Measurements from ENCODE around the gene PSD4.
A peak's percentile ranks its signal among the peaks of the same experiment; 100 is the strongest.

The PSD4 gene

GRCh38 chr2:113173542-113174375, at the start of gene PSD4:
PSD4 (plus strand) TSS chr2:113173971; CDS start chr2:113182457, 8,486 bp downstream.
- DNase-seq, result no peak

DNA sequence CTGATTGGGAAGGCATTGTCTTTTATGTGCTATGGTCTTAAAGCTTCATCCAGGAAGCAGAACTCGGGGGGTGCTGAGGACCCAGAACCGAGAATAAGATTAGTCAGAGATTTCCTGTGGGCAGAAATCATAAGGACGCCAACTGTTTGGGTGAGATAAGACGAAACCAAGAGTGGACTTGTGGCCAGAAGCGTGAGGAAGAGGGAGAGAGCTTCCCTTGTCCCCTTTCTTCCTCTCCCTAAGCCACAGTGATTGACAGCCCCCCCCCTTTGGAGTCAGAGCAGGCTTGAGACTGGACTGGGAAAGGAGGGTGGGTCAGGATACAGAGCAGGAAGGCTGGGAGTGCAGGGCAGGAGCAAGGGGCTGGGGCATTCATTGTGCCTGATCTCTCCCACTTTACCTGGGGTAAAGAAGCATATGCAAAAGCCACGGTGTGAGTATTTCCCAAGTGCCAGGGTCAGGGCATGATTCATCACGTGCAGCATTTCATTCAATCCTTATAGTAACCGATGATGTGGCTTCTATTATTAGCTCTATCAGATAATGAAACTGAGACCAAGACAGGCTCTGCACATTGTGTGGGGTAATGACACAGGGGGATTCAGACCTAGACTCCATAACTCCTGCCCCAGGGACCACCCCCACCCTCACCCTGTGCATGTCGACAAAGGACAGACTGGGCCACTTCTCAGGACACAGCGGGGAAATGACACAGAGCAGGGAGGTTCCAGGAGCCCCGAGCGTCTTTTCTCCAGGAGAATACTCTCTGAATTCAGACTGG, 49.4 kb upstream of the PSD4 start:
- no peak for DNase-seq

DNA sequence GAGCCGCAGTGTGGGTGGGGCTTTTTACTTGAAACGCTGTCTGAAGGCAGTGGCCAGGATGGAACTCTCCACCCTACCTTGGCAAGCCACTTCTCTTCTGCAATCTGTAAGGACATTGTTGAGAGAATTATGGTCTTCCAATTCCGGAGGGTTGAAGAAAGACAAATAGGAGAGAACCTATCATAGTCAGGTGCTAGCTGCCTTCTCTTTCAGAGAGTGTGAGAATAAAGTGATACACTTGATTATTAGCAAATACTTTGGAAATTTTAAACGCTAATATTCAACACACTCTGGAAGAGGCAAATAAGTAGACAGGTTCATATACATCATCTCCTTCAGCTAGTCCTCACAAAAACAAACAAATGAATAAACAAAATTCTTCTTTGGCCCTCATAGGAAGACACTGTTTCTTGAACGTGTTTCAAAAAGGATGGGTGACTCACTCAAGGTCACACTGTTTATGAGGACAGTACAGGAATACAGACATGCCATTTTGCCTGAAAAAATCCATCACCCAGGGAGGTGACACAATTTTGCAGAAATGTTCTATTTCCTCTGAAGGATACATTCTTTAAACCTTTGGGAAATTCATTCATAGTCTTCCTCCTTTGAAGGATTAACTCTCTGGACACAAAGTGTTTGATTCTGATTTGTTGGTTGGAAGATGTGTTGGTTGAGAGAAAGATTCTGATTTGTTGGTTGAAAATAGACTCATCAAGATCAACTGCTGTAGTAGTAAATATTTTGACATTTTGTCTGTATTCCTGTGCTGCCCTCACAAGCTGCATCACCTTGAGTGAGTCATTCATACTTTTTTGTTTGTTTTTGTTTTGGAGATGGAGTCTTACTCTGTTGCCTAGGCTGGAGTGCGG, 48.6 kb upstream of the PSD4 start:
- DNase-seq, result no peak

DNA sequence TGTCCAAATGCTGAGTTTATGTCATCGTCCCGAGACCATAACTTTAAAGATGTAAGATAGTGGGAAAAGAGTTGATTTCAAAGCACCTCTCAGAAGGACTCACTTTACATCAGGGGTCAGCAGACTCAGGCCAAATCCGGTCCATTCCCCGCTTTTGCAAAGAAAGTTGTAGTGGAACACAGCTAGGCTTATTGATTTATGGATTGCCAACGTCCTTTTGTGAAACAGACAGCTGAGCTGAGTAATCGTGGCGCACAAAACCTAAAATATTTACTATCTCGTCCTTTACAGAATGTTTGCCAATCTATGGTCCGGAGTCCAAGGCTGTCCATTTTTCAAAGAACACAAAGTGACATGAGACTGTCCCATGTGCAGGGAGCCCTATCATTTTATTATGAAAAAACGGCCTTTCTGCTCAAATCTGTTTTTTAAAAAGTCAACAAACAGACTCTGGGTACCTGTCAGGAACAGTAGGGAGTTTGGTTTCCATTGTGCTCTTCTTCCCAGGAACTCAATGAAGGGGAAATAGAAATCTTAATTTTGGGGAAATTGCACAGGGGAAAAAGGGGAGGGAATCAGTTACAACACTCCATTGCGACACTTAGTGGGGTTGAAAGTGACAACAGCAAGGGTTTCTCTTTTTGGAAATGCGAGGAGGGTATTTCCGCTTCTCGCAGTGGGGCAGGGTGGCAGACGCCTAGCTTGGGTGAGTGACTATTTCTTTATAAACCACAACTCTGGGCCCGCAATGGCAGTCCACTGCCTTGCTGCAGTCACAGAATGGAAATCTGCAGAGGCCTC, 46.7 kb upstream of the PSD4 start, which contains the start of gene IL1RN:
TSS of gene IL1RN (plus strand) at position 754 of the 801 bp plus-strand sequence. CDS start at position 781, 27 bp downstream.
- no peak for DNase-seq

DNA sequence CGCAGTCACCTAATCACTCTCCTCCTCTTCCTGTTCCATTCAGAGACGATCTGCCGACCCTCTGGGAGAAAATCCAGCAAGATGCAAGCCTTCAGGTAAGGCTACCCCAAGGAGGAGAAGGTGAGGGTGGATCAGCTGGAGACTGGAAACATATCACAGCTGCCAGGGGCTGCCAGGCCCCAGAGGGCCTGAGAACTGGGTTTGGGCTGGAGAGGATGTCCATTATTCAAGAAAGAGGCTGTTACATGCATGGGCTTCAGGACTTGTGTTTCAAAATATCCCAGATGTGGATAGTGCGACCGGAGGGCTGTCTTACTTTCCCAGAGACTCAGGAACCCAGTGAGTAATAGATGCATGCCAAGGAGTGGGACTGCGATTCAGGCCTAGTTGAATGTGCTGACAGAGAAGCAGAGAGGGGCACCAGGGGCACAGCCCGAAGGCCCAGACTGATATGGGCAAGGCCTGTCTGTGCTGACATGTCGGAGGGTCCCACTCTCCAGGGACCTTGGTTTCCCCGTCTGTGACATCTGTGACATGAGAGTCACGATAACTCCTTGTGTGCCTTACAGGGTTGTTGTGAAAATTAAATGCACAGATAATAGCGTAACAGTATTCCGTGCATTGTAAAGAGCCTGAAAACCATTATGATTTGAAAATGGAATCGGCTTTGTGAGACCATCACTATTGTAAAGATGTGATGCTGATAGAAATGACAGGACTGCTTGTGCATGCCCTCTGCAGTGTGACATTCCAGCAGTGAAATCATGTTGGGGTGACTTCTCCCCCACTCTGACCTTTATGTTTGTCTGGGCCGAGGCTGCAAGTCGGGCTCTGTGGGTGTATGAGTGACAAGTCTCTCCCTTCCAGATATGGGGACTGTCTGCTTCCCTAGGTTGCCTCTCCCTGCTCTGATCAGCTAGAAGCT, 45.9 kb upstream of the PSD4 start:
- DNase-seq, result no peak

DNA sequence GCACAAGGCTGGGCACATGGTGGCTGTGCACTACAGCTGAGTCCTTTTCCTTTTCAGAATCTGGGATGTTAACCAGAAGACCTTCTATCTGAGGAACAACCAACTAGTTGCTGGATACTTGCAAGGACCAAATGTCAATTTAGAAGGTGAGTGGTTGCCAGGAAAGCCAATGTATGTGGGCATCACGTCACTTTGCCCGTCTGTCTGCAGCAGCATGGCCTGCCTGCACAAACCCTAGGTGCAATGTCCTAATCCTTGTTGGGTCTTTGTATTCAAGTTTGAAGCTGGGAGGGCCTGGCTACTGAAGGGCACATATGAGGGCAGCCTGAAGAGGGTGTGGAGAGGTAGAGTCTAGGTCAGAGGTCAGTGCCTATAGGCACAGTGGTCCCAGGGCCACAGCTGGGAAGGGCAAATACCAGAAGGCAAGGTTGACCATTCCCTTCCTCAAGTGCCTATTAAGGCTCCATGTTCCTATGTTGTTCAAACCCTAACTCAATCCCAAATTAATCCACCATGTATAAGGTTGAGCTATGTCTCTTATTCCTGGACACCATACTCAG, 44.2 kb upstream of the PSD4 start:
- no peak for DNase-seq

GRCh38 chr2:113131352-113132185, 42.2 kb upstream of the PSD4 start:
- no peak for DNase-seq

GRCh38 chr2:113132414-113133021, 41.3 kb upstream of the PSD4 start:
- no peak for DNase-seq

DNA sequence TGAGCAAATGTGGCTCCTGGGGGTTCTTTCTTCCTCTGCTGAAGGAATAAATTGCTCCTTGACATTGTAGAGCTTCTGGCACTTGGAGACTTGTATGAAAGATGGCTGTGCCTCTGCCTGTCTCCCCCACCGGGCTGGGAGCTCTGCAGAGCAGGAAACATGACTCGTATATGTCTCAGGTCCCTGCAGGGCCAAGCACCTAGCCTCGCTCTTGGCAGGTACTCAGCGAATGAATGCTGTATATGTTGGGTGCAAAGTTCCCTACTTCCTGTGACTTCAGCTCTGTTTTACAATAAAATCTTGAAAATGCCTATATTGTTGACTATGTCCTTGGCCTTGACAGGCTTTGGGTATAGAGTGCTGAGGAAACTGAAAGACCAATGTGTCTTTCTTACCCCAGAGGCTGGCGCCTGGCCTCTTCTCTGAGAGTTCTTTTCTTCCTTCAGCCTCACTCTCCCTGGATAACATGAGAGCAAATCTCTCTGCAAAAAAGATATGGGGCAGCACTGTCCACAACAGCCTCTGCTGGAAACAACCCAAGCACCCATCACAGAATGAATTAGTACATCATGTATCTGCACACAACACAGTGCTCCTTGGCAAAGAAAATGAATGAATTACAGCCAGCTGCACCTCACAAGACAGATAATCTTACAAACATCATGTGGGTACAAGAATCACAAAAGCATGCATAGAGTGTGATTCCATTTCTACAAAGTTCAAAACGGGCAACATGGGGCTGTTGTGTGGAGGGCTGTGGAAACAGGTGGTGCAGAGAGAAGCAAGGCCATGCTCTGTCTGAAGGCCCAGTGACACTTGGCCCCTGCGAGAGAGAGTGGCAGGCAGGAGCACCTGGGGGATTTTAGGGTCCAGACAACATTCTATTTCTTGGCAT, 39.8 kb upstream of the PSD4 start:
- no peak for DNase-seq

DNA sequence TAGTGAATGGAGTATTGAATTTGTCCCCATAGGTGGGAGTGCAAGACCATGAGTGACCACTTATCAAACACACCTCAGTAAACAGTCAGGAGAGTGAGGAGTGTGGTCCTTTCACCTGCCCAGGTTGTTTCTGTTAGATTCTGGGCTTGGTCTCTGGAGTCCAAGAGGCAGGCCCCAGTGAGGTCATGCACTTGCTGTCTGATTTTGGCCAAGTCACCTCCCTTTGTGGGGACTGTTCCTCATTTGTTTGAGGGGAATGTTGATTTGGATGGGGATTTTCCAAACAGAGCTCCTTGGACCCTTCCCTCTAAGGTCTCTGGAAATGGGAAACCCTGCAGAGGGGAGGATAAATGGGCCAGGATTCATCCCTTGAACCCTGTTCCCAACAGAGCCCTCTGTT, 39.1 kb upstream of the PSD4 start:
- no peak for DNase-seq

DNA sequence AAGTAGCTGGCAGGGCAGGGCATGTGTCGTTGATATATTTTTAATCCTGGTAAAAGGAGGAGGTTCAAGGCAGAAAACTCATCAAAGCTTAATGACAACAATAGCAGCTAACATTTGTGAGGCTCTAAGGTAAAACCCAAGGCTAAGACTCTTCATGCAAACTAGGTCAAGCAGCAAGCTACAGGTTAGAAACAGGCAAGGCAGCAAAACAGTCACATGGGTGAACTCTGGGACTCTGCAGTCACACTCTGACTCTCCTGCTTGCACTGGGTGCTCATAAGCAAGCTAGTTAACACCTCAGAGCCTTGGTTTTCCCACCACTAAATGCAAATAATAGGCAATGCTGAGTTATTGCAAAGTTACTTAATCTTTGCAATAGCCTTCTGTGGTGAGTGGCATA, 38.5 kb upstream of the PSD4 start:
- DNase-seq, result no peak

DNA sequence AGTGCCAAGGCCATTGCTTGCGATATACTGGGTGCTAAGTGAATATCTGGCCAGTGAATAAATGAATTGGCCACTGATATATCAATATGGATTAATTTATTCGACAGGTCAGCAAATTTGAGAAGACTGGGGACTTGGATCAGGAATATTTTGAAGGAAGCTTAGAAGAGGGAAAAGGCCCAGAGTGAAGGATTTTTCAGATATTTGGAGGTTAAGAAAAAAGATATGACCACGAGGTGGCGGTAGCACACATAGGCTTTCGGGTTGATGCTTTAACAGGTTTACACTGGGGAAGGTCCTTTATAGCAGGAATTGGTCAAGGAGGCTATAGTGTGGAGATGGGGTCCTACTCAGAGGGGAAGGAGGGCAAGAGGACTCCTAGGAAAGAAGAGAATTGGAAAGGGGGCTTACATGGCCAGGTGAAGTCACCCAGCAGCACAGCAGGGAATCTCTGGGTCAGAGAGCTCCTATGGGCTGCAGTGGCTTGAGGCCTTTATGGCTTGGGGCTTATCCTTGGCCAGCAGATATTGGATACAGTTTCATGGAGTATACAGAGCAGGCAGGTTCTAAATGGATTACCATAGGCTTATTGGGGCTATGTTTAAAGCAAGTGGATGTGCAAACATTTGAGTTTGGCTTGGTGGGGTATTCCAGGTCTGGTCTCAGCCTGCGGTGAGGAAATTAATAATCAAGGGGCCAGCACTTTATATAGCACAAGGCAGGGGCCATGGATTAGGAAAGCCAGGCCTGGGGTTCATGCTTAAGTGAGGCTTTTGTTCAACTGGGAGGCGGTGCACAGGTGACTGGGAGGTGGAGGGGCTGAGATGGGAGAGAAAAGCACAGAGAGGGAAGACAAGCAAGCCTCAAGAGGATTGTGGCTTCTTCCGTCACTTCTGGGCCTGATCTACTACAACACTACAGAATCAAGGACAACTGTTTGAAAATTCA, 36.7 kb upstream of the PSD4 start:
- DNase-seq, result peak; percentile 12 to 67 (median 33)

DNA sequence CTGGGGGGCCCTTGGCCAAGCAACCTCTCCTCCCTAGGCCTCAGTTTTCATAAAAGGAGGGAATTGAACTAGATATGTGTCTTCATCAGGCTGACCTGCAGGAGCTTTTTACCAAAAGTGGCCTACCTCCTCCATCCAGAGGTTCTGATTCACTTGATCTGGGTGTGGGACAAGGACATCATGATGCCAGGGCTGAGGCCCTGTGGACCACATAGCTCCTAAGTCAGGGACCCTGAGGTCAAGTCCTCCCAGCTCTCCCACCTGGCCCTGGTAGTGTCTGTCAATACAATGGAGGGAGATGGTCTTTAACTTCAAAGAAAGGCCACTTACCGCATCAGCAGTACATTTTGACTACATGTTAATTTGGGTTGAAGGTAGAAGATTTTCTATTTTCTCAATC, 35.9 kb upstream of the PSD4 start:
- no peak for DNase-seq

DNA sequence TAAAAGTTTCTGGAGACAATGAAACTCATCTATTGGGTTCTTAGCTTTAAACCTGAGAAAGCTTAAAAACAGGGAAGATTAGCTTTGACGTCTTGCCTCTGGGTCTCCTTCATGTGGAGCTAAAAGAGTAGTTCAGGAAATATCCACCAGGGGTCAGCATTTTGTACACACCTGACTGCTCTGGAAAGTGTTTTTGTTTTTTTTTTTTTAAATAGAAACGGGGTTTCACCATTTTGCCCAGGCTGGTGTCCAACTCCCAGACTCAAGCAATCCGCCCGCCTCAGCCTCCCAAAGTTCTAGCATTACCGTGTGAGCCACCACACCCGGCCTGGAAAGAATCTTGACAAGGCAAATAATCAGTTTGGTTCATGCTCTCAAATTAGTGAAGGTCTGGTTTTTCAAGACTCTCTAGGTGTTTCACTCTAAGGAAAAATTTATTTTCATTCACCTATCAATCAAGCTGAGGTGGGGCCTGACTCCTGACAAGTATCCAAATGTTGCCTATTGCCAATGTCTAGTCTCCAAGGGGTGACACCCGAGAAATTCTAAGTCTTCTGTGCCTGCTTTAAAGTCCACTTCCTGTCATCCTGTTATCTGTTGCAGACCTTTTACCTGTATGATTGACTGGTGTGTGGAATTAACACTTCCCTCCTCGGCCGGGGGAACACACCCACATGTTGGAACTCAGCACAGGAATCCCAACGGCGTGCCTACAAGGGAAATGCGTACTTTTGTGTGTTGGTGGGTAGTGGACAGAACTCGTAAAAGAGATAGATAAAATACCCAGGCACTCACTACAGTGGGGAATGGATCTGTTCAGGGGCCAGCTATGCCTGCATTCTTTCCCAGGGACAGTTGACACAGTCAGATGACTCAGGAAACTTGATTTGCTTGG, 35.1 kb upstream of the PSD4 start:
- peak; percentile 55 to 85 (median 56) for DNase-seq

DNA sequence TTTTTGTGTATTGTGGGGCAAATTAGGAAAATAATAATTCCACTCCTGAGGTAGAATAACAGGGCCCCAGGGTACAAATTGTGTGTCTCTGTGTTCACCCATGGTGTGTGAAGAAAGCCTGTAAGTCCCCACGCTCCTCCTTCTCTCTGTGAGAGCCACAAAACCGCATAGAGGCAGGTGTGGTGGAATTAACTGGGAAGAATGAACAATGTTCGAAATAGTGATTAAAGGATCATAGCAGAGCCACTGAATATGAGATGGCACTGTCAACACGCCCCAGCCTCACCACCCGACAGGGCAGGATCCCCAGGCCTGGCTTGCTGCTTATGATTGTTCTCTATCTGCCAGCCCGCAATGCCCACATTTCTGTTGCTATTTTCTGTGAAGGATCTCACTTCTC, 32.3 kb upstream of the PSD4 start:
- no peak for DNase-seq

- DNase-seq, result no peak
Observed at GRCh38 chr2:113142290-113142689, 31.5 kb upstream of the PSD4 start.

Data from NCI-H1417 (cell line).